C1 segment of cervical spinal cord (tissue), 14 donors: ENCODE data around the gene PDE7B.
"Not testable (repeated sequence)": the region's sequence is repeated elsewhere in the genome, so short reads cannot be mapped to it uniquely, and the experiment has no call there.

Source experiments
- DNase-seq, 14 donors: peaks; one replicate each; lab custom pipeline; 2025; lab: John Stamatoyannopoulos, UW

PDE7B gene

GRCh38 chr6:136102991-136103688 lies 251.6 kb downstream of the PDE7B start:
- no peak for DNase-seq

GRCh38 chr6:136103763-136104311 lies 252.3 kb downstream of the PDE7B start:
- DNase-seq, result peak in 5 of 14 donors; percentile 2 to 37 (median 7)

- no peak for DNase-seq
Observed at GRCh38 chr6:136104556-136104955, 253.1 kb downstream of the PDE7B start.

- not testable (repeated sequence) for DNase-seq
Observed at GRCh38 chr6:136105797-136106196, 254.3 kb downstream of the PDE7B start.

GRCh38 chr6:136108361-136108945 lies 257.0 kb downstream of the PDE7B start:
- no peak for DNase-seq

GRCh38 chr6:136111831-136112230 lies 260.3 kb downstream of the PDE7B start:
- no peak for DNase-seq

GRCh38 chr6:136112262-136112661 lies 260.8 kb downstream of the PDE7B start:
- no peak for DNase-seq

- DNase-seq, result no peak
Observed at GRCh38 chr6:136113736-136114173, 262.3 kb downstream of the PDE7B start.

- DNase-seq, result no peak
Observed at GRCh38 chr6:136114661-136115060, 263.2 kb downstream of the PDE7B start.

- DNase-seq, result no peak
Observed at GRCh38 chr6:136115941-136116340, 264.4 kb downstream of the PDE7B start.

- DNase-seq, result no peak
Observed at GRCh38 chr6:136117081-136117480, 265.6 kb downstream of the PDE7B start.

GRCh38 chr6:136118787-136119186 lies 267.3 kb downstream of the PDE7B start:
- no peak for DNase-seq

- DNase-seq, result no peak
Observed at GRCh38 chr6:136123468-136123867, 272.0 kb downstream of the PDE7B start.

- no peak for DNase-seq
Observed at GRCh38 chr6:136125585-136125984, 274.1 kb downstream of the PDE7B start.

- no peak for DNase-seq
Observed at GRCh38 chr6:136127873-136128272, 276.4 kb downstream of the PDE7B start.

- no peak for DNase-seq
Observed at GRCh38 chr6:136129365-136129764, 277.9 kb downstream of the PDE7B start.

- no peak for DNase-seq
Observed at GRCh38 chr6:136134268-136134667, 282.8 kb downstream of the PDE7B start.

GRCh38 chr6:136134751-136135150 lies 283.2 kb downstream of the PDE7B start:
- DNase-seq, result no peak

GRCh38 chr6:136136274-136136673 lies 284.8 kb downstream of the PDE7B start:
- DNase-seq, result no peak

- no peak for DNase-seq
Observed at GRCh38 chr6:136137008-136137692, 285.6 kb downstream of the PDE7B start.

- no peak for DNase-seq
Observed at GRCh38 chr6:136137739-136138402, 286.4 kb downstream of the PDE7B start.

- not testable (repeated sequence) for DNase-seq
Observed at GRCh38 chr6:136139111-136139510, 287.6 kb downstream of the PDE7B start.
